CD4-positive, alpha-beta T cell (primary cell): ENCODE data around the gene C11orf58. TPM values are rescaled to one million over a fixed set of nuclear protein-coding genes. Genes with fewer than 3 reads are reported as not detected.

Experiments
- ATAC-seq: fragments of 200-7000 bp; cut with Tn5 transposase; one replicate; pipeline ENCODE4 v1.10.0; 2022; ENCODE audit warnings: mild to moderate bottlenecking; ENCODE audit not compliant: poor library complexity
- CTCF ChIA-PET: fragments of 350-600 bp; sonication (Branson Sonifier 250); formaldehyde crosslinking; loops from one replicate; lab custom pipeline; 2021; ENCODE audit warnings: antibody characterized with exemption, inconsistent platforms; lab: Charles Lee
- POLR2A ChIA-PET: fragments of 350-600 bp; sonication (Branson Sonifier 250); formaldehyde crosslinking; loops from one replicate; lab custom pipeline; 2021; ENCODE audit warnings: antibody characterized with exemption, inconsistent platforms; lab: Charles Lee
- DNase-seq, 14 experiments: peaks; one replicate each; pipeline ENCODE4 v3.0.0-alpha.2; 2013 to 2020; ENCODE audit warnings: mixed read lengths in 2 of 14
- H3K27ac ChIP-seq, 2 donors: one replicate each; pipeline versions ENCODE4 v1.5.1 to v1.7.0; 2013; ENCODE audit warnings: low read length in 2 of 2, low read depth in 1 of 2, mild to moderate bottlenecking in 1 of 2
- H3K27me3 ChIP-seq, 2 experiments: 1 replicate in 1 of 2; 2 replicates in 1 of 2; pipeline versions ENCODE4 v1.6.1 to v1.7.0; 2013; ENCODE audit warnings: low read length in 2 of 2, control low read depth in 1 of 2, mild to moderate bottlenecking in 1 of 2, moderate library complexity in 1 of 2; ENCODE audit not compliant: insufficient read depth in 2 of 2, control insufficient read depth in 1 of 2
- H3K36me3 ChIP-seq: one replicate; pipeline ENCODE4 v1.6.1; 2013; ENCODE audit warnings: low read length, control low read depth; ENCODE audit not compliant: insufficient read depth
- H3K4me1 ChIP-seq: one replicate; pipeline ENCODE4 v1.6.1; 2013; ENCODE audit warnings: low read length, control low read depth; ENCODE audit not compliant: insufficient read depth
- H3K4me3 ChIP-seq: one replicate; pipeline ENCODE4 v1.5.1; 2013; ENCODE audit warnings: mild to moderate bottlenecking, low read length, moderate library complexity
- H3K9me3 ChIP-seq, 2 experiments: 1 replicate in 1 of 2; 2 replicates in 1 of 2; pipeline versions ENCODE4 v1.6.1 to v1.7.0; 2013; ENCODE audit warnings: low read length in 2 of 2, mild to moderate bottlenecking in 2 of 2, control low read depth in 1 of 2, moderate library complexity in 1 of 2; ENCODE audit not compliant: control insufficient read depth in 1 of 2, insufficient read depth in 1 of 2
- H3K27ac Mint-ChIP-seq: one replicate; pipeline ENCODE4 v1.8.0; 2020; ENCODE audit warnings: mixed read lengths
- H3K27me3 Mint-ChIP-seq: one replicate; pipeline ENCODE4 v1.8.0; 2021; ENCODE audit warnings: mixed read lengths
- H3K36me3 Mint-ChIP-seq: one replicate; pipeline ENCODE4 v1.8.0; 2021; ENCODE audit warnings: low read depth, mixed read lengths
- H3K4me1 Mint-ChIP-seq: one replicate; pipeline ENCODE4 v1.8.0; 2021; ENCODE audit warnings: low read depth, mixed read lengths
- H3K4me3 Mint-ChIP-seq: one replicate; pipeline ENCODE4 v1.8.0; 2020; ENCODE audit warnings: mild to moderate bottlenecking, mixed read lengths
- H3K9me3 Mint-ChIP-seq: one replicate; pipeline ENCODE4 v1.8.0; 2020; ENCODE audit warnings: mixed read lengths
- CTCF ChIP-seq: fragments of 200-600 bp; IDR thresholded peaks from one replicate; pipeline ENCODE4 v1.8.0; 2022; ENCODE audit warnings: antibody characterized with exemption, mild to moderate bottlenecking
- intact Hi-C, 2 experiments: fragments of 100-400 bp; cut with DNase I in 1 of 2; cut with micrococcal nuclease in 1 of 2; formaldehyde crosslinking; loops; one replicate each; pipeline versions ENCODE4 v1.15.1 to v1.9.0; 2023 to 2025; cut with DNase I, micrococcal nuclease
- total RNA-seq, 174 experiments: library from RNA in 2 of 174; stranded (reverse) in 2 of 174; gene quantifications; one replicate each; pipeline ENCODE4 v1.2.3 and lab custom pipeline; 2021 to 2026

The C11orf58 gene
- total RNA-seq, 2 experiments from 2014 or later, result 145 to 150 TPM

GRCh38 chr11:16758382-16759024 lies 20.1 kb downstream of the C11orf58 start:
- H3K36me3 ChIP-seq, result peaks cover 44% of the 10 kb centered on the region
- Mint-ChIP-seq H3K36me3 (peaks cover 50% of the 10 kb centered on the region), H3K9me3 (no peaks in the 10 kb centered on the region), H3K4me1 (peaks cover 11% of the 10 kb centered on the region), H3K27me3 (no peaks in the 10 kb centered on the region), H3K27ac (peak overlapping the region; percentile 63), H3K4me3 (no peak overlapping the region)
- H3K4me3 ChIP-seq, result no peak overlapping the region
- no peak for TF ChIP-seq CTCF
- H3K9me3 ChIP-seq, result no peaks in the 10 kb centered on the region
- H3K27ac ChIP-seq, result no peak overlapping the region
- peaks cover 3% of the 10 kb centered on the region for H3K4me1 ChIP-seq
- intact Hi-C loops, result no loop called here
- CTCF ChIA-PET, result no interaction called here
- no peaks in the 10 kb centered on the region for H3K27me3 ChIP-seq
- POLR2A ChIA-PET, result interaction anchor here (1.2 kb wide), 1 partner anchor 20 kb away, joined by 3 read pairs; the partner anchor contains the start of gene C11orf58
- DNase-seq, result no peak
- ATAC-seq, result no peak

GRCh38 chr11:16759857-16760508 lies 21.5 kb downstream of the C11orf58 start:
- no peak overlapping the region for H3K4me3 ChIP-seq
- no peaks in the 10 kb centered on the region for H3K9me3 ChIP-seq
- ChIA-PET POLR2A (no interaction called here), CTCF (no interaction called here)
- peaks cover 29% of the 10 kb centered on the region for H3K36me3 ChIP-seq
- Mint-ChIP-seq H3K4me1 (peaks cover 11% of the 10 kb centered on the region), H3K27ac (peak overlapping the region; percentile 63), H3K4me3 (no peak overlapping the region), H3K27me3 (no peaks in the 10 kb centered on the region), H3K9me3 (no peaks in the 10 kb centered on the region), H3K36me3 (peaks cover 37% of the 10 kb centered on the region)
- no peak for TF ChIP-seq CTCF
- intact Hi-C loops, result no loop called here
- DNase-seq, result no peak
- peaks cover 3% of the 10 kb centered on the region for H3K4me1 ChIP-seq
- no peak overlapping the region for H3K27ac ChIP-seq
- ATAC-seq, result no peak
- no peaks in the 10 kb centered on the region for H3K27me3 ChIP-seq

- H3K27me3 ChIP-seq, result no peaks in the 10 kb centered on the region
- Mint-ChIP-seq H3K4me1 (peaks cover 11% of the 10 kb centered on the region), H3K9me3 (no peaks in the 10 kb centered on the region), H3K4me3 (no peak overlapping the region), H3K27ac (no peak overlapping the region), H3K36me3 (peaks cover 7% of the 10 kb centered on the region), H3K27me3 (no peaks in the 10 kb centered on the region)
- H3K4me1 ChIP-seq, result peaks cover 3% of the 10 kb centered on the region
- H3K4me3 ChIP-seq, result no peak overlapping the region
- DNase-seq, result no peak
- intact Hi-C loops, result no loop called here
- H3K27ac ChIP-seq, result no peak overlapping the region
- ChIA-PET POLR2A (no interaction called here), CTCF (no interaction called here)
- no peaks in the 10 kb centered on the region for H3K9me3 ChIP-seq
- H3K36me3 ChIP-seq, result no peaks in the 10 kb centered on the region
- no peak for ATAC-seq
- no peak for TF ChIP-seq CTCF
These were observed 25.3 kb downstream of the C11orf58 start for GRCh38 chr11:16763746-16764145.
